Glomerular endothelial cell (primary cell): ENCODE measurements around the gene AKAP9. TPM values are rescaled to one million over a fixed set of nuclear protein-coding genes. Genes with fewer than 3 reads are reported as not detected.
"Not testable (repeated sequence)": the region's sequence is repeated elsewhere in the genome, so short reads cannot be mapped to it uniquely, and the experiment has no call there.

Source experiments
- DNase-seq: peaks from one replicate; pipeline ENCODE4 v3.0.0-alpha.2; 2011; ENCODE audit warnings: low read depth, low spot score; ENCODE audit errors: extremely low read depth
- total RNA-seq: library from RNA; depleted of rRNA; stranded (reverse); fragments of >200 nt; gene quantifications from 2 replicates; pipeline ENCODE4 v1.2.3, GENCODE V29; 2015

The AKAP9 gene
- total RNA-seq, 1 donor from 2014 or later: 37.7 TPM

DNA sequence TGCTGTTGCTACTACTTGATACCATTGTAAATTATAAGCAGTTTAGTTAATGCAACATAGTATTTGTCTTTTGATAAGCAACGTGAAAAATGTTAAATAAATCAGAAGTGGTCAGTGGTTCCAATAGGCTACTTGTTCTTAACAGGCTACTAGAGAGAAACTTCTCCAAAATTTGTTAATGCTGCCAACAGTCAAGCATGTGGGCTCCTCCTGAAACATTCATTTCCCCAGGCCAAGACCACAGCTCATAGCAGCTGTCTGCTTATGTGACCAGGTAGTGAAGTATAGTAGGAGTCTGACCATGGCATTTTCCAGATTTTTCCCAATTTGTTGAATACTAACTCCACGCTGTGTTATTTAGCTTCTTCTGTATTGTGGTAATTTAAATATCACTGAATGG, 112.7 kb downstream of the AKAP9 start:
- no peak for DNase-seq

DNA sequence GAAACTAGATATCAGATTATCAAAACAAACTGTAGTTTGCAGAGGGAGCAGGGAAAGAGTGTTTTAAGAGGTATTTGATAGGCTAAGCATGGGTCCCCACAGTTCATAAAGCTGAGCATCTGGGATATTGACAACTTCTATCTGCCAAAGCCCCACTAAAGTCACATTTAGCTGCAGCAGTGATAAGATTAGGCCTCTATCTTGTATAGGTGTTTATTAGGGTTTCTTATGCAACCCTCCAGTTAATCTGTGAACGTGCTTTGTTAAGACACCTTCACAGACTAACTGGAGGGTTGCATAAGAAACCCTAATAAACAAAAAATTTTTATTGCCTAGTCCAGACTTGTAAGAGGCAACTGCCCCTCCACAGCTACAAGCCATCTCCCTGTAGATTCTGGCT, 115.6 kb downstream of the AKAP9 start:
- DNase-seq: no peak

DNA sequence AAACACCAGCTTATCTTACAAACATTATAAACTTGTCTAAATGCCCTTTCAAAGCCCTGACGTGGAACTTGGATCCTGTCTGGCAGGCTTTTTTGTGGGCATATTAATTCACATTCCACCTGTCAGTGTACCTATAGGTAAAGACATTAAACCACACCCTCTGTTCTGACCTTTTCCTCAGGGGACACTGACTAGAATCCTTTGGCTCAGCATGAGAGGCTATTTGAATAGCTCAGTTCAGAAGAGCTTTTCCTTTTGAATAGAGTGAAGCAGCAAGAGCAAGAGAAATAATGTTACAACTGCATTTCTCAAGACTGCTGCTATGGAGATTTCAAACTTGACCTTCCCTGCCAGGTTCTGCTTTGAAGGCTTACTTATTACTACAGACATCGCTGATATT, 116.7 kb downstream of the AKAP9 start:
- DNase-seq: no peak

DNA sequence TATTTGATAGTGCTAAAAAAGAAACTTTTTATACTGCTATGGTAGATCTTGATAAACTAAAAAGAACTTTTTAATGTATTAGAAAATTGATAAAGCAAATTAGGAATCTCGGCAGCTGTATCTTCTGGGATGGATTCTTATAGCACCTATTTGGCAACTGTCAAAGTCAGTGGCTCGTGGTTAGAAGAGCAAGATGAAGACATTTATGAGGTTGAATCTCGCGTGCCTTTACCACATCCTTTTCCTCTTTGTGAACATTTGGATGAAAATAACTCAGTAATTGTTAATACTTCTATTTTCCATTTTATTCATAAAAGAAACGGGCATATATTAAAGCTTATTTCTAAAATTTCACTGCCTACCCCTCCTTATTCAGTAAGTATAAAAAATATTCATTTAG, 117.4 kb downstream of the AKAP9 start:
- DNase-seq: no peak

DNA sequence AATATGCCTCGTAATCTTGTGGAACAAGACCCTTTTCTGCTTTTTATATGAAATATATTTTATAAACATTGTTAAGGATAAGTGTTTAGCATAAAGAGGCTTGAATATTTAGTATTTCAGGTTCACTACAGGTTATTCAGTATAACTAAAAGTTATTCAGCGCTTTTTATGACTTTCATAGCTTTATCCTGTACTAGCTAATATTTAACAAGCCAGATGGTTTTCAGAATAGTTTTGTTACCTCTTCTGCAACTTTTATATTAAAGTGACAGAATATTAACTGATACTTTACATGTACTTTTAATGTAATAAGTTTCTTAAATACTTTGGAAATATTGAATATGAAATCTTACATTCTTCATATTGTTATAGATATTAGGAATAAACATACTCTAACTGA, 118.2 kb downstream of the AKAP9 start:
- no peak for DNase-seq

DNA sequence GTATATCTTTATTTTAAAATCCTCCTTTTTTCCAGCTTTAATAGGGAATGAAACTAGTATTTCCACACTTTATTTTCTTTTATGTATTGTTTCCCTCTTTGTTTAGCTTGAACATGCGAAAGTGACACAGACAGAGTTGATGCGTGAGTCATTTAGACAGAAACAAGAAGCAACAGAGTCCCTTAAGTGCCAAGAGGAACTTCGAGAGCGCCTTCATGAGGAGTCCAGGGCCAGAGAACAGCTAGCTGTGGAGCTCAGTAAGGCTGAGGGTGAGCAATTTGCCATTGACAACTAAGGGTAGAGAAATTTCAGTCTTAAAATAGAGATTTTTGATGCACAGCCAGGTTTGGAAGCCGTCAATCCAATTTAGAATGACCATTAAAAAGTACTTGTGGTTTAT, 120.5 kb downstream of the AKAP9 start:
- no peak for DNase-seq

DNA sequence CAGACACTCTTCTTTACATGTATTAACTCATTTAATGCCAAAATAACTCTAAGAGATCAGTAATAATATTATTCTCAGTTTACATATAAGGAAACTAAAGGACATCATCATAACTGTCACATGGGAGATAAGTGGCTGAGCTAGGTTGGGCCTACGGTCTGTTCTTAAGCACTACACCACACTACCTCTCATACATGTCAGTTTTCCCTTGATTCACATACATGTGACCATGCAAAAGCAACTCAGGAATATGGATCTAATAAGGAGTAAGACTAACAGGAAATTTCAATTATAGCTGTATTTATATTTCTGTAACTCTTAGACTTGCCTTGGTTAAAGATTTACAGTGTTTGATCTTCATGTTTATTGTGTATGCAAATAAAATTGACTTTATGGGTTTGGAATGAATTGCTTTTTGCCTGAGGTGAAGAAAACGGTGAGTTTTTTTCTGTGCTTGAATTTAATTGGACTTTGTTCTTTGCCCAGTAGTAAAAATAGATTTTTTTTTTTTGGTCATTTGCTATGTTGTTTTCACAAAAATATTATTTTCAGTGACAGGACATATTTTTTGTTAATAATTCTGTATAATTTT, 123.9 kb downstream of the AKAP9 start:
- DNase-seq: no peak

DNA sequence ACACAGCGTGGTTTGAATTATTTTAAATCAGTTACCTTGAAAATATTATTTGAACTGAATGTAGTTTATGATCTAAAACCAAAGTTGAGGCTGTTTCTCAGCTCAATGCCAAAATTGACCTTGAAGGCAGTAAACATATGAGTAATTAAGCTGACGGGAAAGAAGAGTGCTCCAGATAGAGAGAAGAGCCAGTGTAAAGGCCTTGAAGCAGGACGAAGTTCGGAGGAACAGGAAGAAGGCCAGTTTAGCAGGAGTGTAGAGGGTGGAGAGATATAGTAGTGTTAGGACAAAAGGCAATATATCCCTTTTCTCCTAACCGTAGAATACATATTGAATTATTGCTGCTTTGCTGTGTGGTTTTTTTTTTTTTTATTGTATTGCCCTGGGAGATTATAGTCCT, 130.4 kb downstream of the AKAP9 start:
- no peak for DNase-seq

DNA sequence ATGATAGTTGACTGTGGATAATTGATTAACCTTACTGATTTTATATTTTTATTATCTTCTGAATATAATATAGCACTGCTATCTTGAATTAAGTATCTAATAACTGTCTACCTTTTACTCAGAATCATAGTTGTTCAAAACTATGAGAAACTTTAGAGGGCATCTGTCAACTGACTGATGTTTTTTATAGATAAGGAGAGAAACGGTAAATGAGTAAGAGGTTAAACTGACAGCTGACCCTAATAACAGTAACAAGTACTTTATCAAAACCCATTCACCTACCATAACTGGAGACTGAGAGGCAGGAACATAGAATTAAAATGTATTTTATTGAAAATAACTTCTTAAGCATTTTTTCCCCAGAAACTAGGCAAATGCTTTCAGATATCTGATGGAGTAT, 131.5 kb downstream of the AKAP9 start:
- no peak for DNase-seq

DNA sequence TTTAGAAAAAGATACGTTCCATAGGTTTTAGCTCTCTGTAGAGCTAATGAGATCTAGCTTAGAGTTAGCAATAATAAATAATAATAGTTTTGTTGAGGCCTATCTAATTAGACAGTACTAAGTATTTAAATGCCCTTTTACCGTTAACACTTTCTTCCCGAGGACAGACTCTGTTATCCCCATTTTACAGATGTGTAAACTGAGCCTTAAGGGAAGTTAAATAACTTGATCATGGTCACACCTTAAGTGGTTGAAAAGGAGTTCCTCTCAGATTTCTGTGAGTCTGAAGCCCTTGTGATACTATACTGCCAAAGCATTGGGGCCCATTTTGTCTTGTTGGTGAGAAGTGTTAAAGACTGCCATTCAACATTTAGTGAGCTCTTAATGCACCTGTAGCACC, 132.0 kb downstream of the AKAP9 start:
- no peak for DNase-seq

DNA sequence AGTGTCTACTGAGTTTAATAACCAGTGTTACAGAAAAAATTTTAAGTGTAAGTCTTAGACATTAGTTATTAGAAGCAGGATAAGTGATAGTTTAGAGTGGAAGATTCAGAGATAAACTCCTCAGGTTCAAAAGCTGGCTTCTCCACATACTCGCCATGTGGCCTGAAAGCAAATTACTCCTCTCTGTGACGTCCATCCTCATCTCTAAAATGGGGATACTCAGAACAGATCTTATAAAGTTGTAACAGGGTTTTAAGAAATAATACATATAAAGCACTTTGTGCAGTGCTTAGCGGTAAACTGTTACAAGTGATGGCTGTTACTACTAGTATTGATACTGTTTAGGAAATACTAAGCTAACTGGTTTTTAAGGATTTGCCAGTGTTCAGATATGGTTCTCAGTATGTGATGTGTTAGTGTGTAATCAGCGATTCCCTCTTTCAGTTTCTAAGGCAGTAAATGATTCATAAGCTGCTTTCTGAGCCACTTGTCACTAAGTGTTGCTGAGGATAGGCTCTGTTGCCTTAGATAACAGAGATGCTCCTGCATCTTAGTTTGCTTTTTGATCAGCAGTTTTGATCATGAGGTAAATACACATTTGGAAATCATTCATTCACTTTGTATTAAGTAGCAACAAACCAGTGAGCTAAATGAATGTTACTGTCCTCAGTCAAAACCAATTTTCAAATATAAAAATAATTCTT, 134.9 kb downstream of the AKAP9 start:
- DNase-seq: no peak

DNA sequence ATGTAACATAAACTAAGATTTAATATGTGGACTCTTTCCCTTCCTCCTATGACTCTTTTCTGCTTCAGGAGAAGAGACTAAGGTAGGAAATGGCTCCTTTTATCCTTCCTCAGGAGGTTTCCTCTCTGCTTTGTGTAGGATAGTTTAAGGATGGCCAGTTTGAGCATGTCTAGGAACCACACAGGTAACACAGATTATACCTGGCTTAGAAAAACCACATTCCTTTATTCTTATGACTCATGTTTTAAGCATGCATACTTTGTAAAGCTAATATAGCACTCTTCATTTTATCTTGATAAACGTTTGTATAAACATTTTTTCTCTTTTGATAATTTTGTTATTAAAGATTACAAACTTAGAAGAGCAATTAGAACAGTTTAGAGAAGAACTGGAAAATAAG, 135.8 kb downstream of the AKAP9 start:
- DNase-seq: no peak

DNA sequence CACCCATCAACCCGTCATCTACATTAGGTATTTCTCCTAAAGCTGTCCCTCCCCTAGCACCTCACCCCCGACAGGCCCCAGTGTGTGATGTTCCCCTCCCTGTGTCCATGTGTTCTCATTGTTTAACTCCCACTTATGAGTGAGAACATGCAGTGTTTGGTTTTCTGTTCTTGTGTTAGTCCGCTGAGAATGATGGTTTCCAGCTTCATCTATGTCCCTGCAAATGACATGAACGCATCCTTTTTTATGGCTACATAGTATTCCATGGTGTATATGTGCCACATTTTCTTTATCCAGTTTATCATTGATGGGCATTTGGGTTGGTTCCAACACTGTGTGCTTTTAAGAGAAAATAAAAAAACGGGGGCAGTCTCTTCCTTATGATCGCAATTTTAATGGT, 143.3 kb downstream of the AKAP9 start:
- not testable (repeated sequence) for DNase-seq

DNA sequence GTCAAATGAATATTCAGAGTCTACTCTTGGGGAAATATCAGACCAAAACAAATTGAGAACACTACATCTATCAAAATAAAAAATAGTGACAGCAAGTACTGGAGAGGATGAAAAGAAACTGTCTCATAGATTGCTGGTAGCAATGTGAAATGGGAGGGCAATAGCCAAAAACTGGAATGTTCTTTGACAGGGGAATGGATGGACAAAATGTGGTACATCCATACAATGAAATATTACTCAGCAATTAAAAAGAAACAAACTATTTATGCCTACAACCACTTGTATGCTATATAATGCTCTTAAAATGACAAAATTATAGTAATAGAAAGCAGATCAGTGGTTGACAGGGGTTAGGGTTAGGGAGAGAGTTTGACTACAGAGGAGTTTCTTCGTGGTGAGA, 147.6 kb downstream of the AKAP9 start:
- DNase-seq: no peak

DNA sequence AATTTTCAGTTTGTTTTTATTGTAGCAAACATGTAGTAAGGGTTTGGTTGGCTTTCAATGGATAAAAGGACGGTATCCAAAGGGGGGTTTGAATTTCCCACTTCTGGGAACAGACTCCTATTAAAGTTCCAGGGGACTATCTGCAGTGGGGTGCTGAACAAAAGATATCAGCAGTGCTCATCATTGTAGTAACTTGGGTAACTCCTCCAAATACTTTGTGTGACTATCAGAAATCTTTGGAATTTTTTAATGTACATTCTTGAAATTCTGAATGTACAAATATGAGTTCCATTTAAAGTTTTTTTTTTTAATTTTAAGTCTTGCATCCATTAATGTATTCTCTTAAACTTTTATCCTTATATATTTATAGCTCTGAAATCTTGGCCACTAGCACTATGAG, 151.5 kb downstream of the AKAP9 start:
- no peak for DNase-seq

DNA sequence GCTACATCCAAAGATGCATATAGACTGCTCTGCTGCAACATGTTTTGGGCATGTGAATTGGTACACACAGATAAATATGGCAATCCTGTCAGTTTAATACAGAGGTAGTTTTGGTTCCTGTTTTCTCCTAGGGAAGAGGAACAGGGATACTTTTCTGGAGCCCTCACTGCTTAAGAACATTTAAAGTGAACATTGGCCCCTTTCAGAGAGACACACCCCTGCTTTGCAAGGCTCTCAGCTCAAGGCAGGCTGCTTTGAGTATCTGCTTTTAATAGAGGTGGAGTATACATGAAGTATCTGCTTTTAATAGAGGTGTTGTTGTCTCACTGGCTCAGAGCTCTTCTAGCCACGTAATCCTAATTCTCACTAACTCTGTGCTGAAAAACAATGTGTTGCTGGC, 154.7 kb downstream of the AKAP9 start:
- DNase-seq: no peak

DNA sequence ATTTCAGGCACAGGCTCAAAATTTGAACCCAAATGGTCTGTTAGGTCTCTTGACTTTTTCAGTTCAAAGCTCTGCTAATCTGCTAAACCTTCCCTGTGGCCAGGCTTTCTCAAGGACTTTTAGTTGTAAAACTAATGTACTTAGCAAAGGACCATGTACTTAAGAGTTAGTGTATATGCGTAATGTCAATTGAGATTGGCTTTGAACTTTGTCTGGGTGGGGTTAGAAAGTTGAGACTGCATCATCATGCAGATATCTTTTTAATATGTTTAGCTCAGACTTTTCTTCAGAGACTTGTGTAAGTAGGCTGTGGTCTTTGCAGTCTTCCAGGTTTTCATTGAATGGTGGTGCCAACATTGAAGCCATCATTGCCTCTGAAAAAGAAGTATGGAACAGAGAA, 159.9 kb downstream of the AKAP9 start:
- no peak for DNase-seq

DNA sequence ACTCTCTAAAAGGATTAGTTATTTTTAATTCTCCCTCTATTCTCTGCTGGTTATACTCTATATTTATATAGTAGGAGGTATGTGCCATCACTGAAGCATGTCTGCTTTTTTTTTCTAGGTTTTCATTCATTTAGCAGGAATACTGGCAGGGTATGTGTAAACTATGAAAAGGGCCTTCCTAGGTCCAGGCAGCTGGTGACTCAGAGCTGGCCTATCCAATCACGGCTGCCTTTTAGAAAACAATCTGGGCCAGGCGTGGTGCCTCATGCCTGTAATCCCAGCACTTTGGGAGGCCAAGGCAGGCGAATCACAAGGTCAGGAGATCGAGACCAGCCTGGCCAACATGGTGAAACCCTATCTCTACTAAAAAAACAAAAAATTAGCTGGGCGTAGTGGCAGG, 162.2 kb downstream of the AKAP9 start:
- not testable (repeated sequence) for DNase-seq

DNA sequence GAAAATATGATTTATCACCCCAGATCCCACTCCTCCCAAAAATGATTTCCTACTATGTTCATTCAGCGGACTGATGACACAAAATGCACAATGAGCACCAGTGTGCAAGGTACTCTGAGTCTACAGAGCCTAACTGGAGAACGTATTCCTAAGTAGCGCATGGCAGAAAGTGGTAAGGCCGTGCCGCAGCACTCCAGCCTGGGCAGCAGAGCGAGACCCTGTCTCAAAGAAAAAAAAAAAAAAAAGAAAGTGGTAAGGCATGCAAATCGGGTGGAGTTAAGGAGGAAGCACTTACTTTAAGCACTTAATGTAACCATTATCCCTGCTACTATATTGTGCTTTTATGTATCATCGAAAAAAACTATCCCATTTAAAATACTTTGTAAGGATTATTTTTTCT, 168.2 kb downstream of the AKAP9 start:
- DNase-seq: no peak

DNA sequence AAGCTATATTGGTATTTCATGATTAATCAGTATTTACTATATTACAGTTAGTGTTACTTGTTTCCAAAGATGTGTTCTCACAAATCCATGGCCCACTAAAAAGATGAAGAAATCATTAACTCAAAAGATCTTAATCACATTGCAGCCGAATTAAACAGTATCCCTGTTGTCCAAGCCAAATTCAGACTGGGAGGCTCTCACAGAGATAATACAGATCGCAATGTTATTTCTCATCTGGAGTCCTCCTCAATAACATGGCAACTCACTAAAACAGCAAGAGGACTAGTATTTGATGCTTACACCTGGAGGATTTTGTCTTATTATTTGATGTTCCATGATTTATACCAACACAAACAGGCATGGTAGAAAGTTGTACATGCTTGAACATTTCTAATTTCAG, 170.2 kb downstream of the AKAP9 start:
- no peak for DNase-seq

DNA sequence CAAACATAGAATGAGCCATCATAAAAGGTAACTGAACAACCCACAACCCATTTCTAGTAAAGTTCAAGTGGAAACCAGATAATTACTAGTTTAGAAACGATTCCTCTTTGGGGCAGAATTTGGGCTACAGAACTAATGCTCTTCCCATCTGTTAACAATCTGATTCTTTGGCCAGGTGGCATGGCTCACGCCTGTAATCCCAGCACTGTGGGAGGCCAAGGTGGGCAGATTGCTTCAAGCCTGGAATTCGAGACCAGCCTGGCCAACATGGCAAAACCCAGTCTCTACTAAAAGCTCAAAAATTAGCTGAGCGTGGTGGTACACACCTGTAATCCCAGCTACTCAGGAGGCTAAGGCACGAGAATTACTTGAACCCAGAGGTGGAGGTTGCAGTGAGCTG, 175.2 kb downstream of the AKAP9 start:
- no peak for DNase-seq

DNA sequence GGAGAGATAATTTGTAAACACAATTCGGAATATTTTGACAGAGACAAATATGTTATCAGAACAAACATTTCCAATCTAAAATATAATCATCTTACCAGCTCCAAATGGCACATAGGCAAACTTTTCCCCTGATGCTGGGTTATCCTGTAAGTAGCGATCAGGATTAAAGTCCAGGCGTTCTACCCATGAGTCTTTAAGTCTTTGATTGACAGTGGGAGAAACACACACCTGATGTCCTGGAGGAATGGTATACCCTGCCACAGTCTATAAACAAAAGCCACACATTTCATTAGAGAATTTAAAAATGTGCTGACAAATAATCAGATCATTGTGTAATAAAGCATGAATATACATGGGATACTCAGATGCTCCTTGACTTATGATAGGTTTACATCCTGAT, 176.3 kb downstream of the AKAP9 start:
- no peak for DNase-seq

DNA sequence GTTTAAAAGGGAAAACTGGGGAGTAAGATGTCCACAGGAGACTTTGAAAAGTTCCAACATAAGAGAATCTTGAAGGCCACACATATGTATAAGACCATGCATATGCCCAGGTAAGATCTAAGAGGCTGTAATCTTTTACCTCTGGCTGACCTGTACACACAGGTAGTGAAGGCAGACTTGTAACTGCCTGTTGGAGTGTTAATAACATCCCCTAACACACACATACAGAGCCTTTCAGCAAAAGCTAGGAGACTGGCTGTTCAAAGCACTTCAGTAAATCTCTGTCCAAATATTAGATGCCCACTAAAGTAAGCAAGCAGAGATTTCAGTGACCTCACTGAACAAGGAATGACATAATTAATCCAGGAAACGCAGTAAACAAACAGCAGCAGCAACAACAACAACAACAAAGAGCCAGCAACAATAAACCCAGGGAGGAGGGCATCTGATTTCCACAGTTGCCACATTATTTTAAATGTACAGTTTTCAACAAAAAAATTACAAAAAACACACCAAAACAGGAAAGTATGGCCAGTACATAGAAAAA, 178.6 kb downstream of the AKAP9 start:
- no peak for DNase-seq
